GM21423 (cell line): ENCODE measurements around the gene AMPD3.

ENCODE experiments used
- ATAC-seq: cut with Tn5 transposase; IDR thresholded peaks from one replicate; pipeline ENCODE4 v1.9.1; 2021; ENCODE audit warnings: mild to moderate bottlenecking, moderate library complexity; ENCODE audit not compliant: unreplicated experiment

The AMPD3 gene

GRCh38 chr11:10500757-10501684 lies 46.0 kb downstream of the AMPD3 start:
- no peak for ATAC-seq

DNA sequence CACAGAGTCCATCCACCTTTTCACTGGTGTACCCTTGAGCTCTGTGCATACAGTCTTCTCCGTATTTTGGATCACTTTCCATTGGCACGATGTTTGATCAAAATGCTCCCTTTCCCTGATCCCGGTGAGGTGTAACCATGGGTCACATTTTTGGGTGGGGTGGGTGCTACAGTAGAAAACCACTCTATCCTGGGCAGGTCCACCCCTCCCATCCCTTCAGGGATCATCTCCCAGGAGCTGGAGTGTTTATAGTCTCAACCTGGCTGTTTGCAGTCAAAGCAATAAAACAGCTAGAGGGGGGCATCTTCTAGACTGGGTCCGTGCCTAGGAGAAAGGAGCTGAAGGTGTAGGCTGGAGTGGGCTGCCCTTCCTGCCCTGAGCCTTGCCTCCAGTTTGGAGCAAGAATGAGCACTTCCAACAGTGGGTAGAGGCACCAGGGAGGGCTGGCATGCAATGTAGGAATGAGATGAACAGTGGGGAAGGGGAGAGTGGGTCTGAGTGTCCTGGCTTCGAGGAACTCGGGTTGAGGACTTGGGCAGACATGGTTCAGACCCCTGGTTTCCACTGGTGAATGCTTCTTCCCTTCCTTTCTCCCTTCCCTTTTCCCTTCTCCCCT lies 47.1 kb downstream of the AMPD3 start:
- ATAC-seq, result no peak

GRCh38 chr11:10502770-10503169 lies 47.7 kb downstream of the AMPD3 start:
- ATAC-seq, result no peak

- ATAC-seq, result no peak
Measured at GRCh38 chr11:10503221-10503620, 48.2 kb downstream of the AMPD3 start.

GRCh38 chr11:10503777-10504480 lies 48.9 kb downstream of the AMPD3 start:
- no peak for ATAC-seq

- no peak for ATAC-seq
Measured at GRCh38 chr11:10504490-10504889, 49.4 kb downstream of the AMPD3 start.

- ATAC-seq, result no peak
Measured at GRCh38 chr11:10505278-10506007, 50.4 kb downstream of the AMPD3 start.

GRCh38 chr11:10506008-10506370 lies 50.9 kb downstream of the AMPD3 start:
- ATAC-seq, result no peak

DNA sequence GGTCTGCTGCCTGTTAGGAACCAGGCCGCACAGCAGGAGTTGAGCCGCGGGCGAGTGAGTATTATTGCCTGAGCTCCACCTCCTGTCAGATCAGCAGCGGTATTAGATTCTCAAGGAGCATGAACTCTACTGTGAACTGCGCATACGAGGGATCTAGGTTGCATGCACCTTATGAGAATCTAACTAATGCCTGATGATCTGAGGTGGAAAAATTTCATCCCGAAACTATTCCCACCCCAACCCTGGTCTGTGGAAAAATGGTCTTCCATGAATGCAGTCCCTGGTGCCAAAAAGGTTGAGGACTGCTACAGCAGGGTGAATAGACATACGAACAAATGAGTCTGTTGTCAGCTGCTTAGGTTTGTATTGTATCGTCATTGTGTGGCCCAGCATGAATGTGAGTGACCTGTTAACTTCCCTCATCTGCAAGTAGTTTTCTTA lies 56.1 kb downstream of the AMPD3 start:
- no peak for ATAC-seq

DNA sequence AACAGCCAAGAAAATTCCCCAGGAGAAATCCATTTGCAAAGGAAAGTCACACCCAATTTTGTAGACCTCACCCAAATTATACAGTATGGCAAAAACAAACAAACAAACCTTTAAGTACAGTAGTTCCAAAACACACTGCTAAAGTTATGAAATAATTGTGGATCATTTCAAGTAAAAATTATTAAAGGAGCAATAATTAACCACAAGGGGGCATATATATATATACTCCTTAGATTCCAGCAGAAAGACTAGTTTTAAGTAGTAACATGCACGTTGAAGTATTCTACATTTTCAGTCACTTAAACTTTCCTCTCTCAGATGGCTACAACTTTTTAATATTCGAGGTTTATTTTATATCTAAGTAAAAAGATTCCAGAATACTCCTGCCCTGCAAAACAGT lies 59.1 kb downstream of the AMPD3 start:
- no peak for ATAC-seq

- no peak for ATAC-seq
Measured at GRCh38 chr11:10514709-10515108, 59.6 kb downstream of the AMPD3 start.

- ATAC-seq, result no peak
Measured at GRCh38 chr11:10515418-10515817, 60.4 kb downstream of the AMPD3 start.

GRCh38 chr11:10518123-10518522 lies 63.1 kb downstream of the AMPD3 start:
- no peak for ATAC-seq

DNA sequence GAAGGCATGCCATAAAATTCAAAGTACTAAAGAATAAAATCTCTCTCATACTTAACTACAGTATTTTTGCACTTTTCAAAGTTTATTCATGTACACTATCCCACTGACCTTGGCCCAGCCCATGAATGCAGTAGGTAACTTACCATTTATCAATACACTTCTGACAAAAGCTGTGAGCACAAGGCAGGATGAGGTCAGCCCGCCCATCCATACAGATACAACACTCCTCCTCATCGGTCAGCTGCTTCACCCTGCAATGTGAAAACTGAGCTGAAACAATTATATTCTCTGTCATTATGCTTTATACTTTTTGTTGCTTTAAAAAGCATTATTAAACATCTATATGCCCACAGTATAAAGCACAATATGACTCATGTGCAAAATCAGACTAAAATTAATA lies 63.8 kb downstream of the AMPD3 start:
- no peak for ATAC-seq

DNA sequence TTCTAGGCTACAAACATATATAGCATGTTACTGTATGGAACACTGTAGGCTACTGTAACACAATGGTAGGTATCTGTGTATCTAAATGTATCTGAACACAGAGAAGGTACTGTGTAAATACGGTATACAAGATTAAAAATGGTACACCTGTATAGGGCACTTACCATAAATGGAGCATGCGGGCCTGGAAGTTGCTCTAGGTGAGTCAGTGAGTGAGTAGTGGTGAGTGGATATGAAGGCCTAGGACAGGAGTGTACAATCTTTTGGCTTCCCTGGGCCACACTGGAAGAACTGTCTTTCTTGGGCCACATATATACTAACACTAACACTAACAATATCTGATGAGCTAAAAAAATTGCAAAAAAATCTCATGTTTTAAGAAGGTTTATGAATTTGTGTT lies 64.6 kb downstream of the AMPD3 start:
- no peak for ATAC-seq

DNA sequence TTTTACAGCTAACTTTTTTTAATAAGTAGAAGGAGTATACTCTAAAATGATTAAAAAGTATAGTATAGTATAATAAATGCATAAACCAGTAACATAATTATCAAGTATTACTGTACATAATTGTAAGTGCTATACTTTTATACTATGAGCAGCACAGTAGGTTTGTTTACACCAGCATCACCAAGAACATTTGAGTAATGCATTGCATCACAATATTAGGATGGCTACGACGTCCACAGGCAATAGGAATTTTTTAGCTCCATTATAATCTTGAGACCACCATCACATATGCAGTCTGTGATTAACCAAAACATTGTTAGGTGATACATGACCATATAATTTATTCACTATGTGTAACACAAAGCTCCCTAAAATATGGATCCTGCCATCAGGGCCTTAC lies 65.5 kb downstream of the AMPD3 start:
- ATAC-seq, result no peak

GRCh38 chr11:10522276-10522675 lies 67.2 kb downstream of the AMPD3 start:
- no peak for ATAC-seq

- ATAC-seq, result no peak
Measured at GRCh38 chr11:10522921-10523320, 67.9 kb downstream of the AMPD3 start.

DNA sequence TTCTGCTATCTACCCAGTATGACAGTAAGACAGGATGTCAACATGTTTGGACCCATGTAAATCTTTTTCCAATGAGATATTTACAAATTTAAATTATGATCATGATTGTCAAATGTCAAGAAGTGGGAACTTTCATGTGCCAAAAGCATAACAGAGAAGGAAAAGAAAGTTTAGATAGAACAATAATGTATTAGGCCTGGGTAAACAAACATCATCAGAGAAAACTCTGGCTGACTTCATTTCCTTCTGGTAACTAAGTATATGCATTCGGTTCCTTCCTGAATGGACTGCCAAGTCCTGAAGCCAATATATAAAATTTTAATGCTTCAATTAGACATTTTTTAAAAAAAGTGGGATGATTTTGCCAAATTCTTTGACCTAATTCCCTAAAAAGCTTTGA lies 69.4 kb downstream of the AMPD3 start:
- no peak for ATAC-seq

- ATAC-seq, result peak; percentile 84
Measured at GRCh38 chr11:10526974-10527918, 72.2 kb downstream of the AMPD3 start.
